IMR-90 (cell line): ENCODE results near the gene OR1L6. TPM values are rescaled to one million over a fixed set of nuclear protein-coding genes. Genes with fewer than 3 reads are reported as not detected.
A peak's percentile ranks its signal among the peaks of the same experiment; 100 is the strongest.

Experiments
- ATAC-seq: fragments of 200-7000 bp; cut with Tn5 transposase; 2 replicates; pipeline ENCODE4 v1.9.1; 2020; ENCODE audit warnings: low read depth, mild to moderate bottlenecking, moderate library complexity
- BruUV-seq: library from RNA; stranded (reverse); fragments of 400-500 nt; replicated peaks from 2 replicates; lab custom pipeline; 2021; lab: Mats Ljungman, UMichigan
- CTCF ChIA-PET: fragments of 300-600 bp; formaldehyde crosslinking; extraction: SDS; loops from one replicate; lab custom pipeline; 2021; ENCODE audit warnings: antibody characterized with exemption; lab: Yijun Ruan, JAX
- POLR2A ChIA-PET: fragments of 300-600 bp; sonication (Branson Sonifier 250); formaldehyde crosslinking; loops from one replicate; lab custom pipeline; 2022; ENCODE audit warnings: antibody characterized with exemption; ENCODE audit not compliant: unreplicated experiment; lab: Charles Lee
- DNase-seq: peaks from one replicate; pipeline ENCODE4 v3.0.0; 2013
- H2AFZ ChIP-seq: replicated peaks from 2 replicates; pipeline ENCODE3; 2013; ENCODE audit warnings: low read length, mild to moderate bottlenecking; ENCODE audit not compliant: poor library complexity
- H2AK5ac ChIP-seq: 2 replicates; pipeline ENCODE4 v1.6.1; 2013; ENCODE audit warnings: low read depth, low read length, inconsistent platforms
- H2AK9ac ChIP-seq: replicated peaks from 2 replicates; pipeline ENCODE3; 2013; ENCODE audit warnings: mild to moderate bottlenecking, low read depth, low read length, moderate library complexity; ENCODE audit not compliant: poor library complexity
- H2BK120ac ChIP-seq: 2 replicates; pipeline ENCODE4 v1.6.1; 2013; ENCODE audit warnings: low read depth, low read length, inconsistent platforms
- H2BK15ac ChIP-seq: 3 replicates; pipeline ENCODE4 v1.6.1; 2013; ENCODE audit warnings: low read depth, low read length, inconsistent platforms
- H2BK20ac ChIP-seq: 2 replicates; pipeline ENCODE4 v1.6.1; 2013; ENCODE audit warnings: low read depth, mild to moderate bottlenecking, inconsistent platforms, low read length, moderate library complexity
- H2BK5ac ChIP-seq: 2 replicates; pipeline ENCODE4 v1.6.1; 2013; ENCODE audit warnings: mild to moderate bottlenecking, low read depth, low read length, inconsistent platforms; ENCODE audit not compliant: poor library complexity, severe bottlenecking
- H3K14ac ChIP-seq: replicated peaks from 2 replicates; pipeline ENCODE4 v1.6.1; 2013; ENCODE audit warnings: low read depth, low read length, inconsistent platforms
- H3K18ac ChIP-seq: 2 replicates; pipeline ENCODE4 v1.6.1; 2013; ENCODE audit warnings: low read depth, low read length, control low read depth
- H3K23ac ChIP-seq: 2 replicates; pipeline ENCODE4 v1.6.1; 2013; ENCODE audit warnings: low read depth, low read length, inconsistent platforms
- H3K27ac ChIP-seq: 2 replicates; pipeline ENCODE4 v1.5.1; 2013; ENCODE audit warnings: mild to moderate bottlenecking, control low read depth, low read length; ENCODE audit not compliant: insufficient read depth
- H3K27me3 ChIP-seq: 2 replicates; pipeline ENCODE4 v1.6.1; 2013; ENCODE audit warnings: low read length; ENCODE audit not compliant: control insufficient read depth, insufficient read depth
- H3K36me3 ChIP-seq: 2 replicates; pipeline ENCODE4 v1.6.1; 2013; ENCODE audit warnings: low read length, mixed read lengths; ENCODE audit not compliant: control insufficient read depth, insufficient read depth
- H3K4ac ChIP-seq: 2 replicates; pipeline ENCODE4 v1.6.1; 2013; ENCODE audit warnings: low read depth, low read length, inconsistent platforms
- H3K4me1 ChIP-seq: 2 replicates; pipeline ENCODE4 v1.6.1; 2013; ENCODE audit warnings: low read length, mixed read lengths; ENCODE audit not compliant: control insufficient read depth, insufficient read depth
- H3K4me2 ChIP-seq: 2 replicates; pipeline ENCODE4 v1.6.1; 2013; ENCODE audit warnings: low read depth, mild to moderate bottlenecking, control low read depth, low read length, moderate library complexity
- H3K4me3 ChIP-seq: 2 replicates; pipeline ENCODE4 v1.5.1; 2013; ENCODE audit warnings: low read depth, mild to moderate bottlenecking, control low read depth, low read length, moderate library complexity; ENCODE audit not compliant: insufficient read depth
- H3K56ac ChIP-seq: 2 replicates; pipeline ENCODE4 v1.6.1; 2013; ENCODE audit warnings: low read length, inconsistent platforms; ENCODE audit not compliant: insufficient read depth; ENCODE audit errors: extremely low read depth
- H3K79me1 ChIP-seq, 2 experiments: 2 replicates each; pipeline ENCODE4 v1.6.1; 2013; ENCODE audit warnings: low read length in 2 of 2, inconsistent platforms in 1 of 2, low read depth in 1 of 2
- H3K9ac ChIP-seq: 2 replicates; pipeline ENCODE4 v1.6.1; 2013; ENCODE audit warnings: low read depth, low read length, control low read depth
- H3K9me1 ChIP-seq: 2 replicates; pipeline ENCODE4 v1.6.1; 2013; ENCODE audit warnings: low read length, inconsistent platforms; ENCODE audit not compliant: insufficient read depth
- H3K9me3 ChIP-seq: 2 replicates; pipeline ENCODE4 v1.6.1; 2013; ENCODE audit warnings: low read length; ENCODE audit not compliant: control insufficient read depth, insufficient read depth
- H4K20me1 ChIP-seq: 2 replicates; pipeline ENCODE4 v1.6.1; 2013; ENCODE audit warnings: low read length, inconsistent platforms; ENCODE audit not compliant: insufficient read depth
- H4K5ac ChIP-seq: 2 replicates; pipeline ENCODE4 v1.6.1; 2013; ENCODE audit warnings: mild to moderate bottlenecking, low read depth, low read length, control low read depth
- H4K8ac ChIP-seq, 2 experiments: 2 replicates each; pipeline ENCODE4 v1.6.1; 2013; ENCODE audit warnings: low read depth in 2 of 2, low read length in 2 of 2, control low read depth in 1 of 2, inconsistent platforms in 1 of 2
- H4K91ac ChIP-seq: 2 replicates; pipeline ENCODE4 v1.6.1; 2013; ENCODE audit warnings: low read depth, low read length, inconsistent platforms; ENCODE audit not compliant: insufficient read depth
- CEBPB ChIP-seq: IDR thresholded peaks from 2 replicates; pipeline ENCODE4 v1.6.1; 2012; ENCODE audit warnings: low read depth, low read length, improper control_type of control experiment
- MXI1 ChIP-seq: IDR thresholded peaks from 2 replicates; pipeline ENCODE4 v1.6.1; 2012; ENCODE audit warnings: low read depth, mild to moderate bottlenecking, low read length, moderate library complexity, borderline replicate concordance
- RFX5 ChIP-seq: IDR thresholded peaks from 2 replicates; pipeline ENCODE4 v1.8.0; 2012; ENCODE audit warnings: low read depth, mild to moderate bottlenecking, low read length, moderate library complexity
- WGBS, 2 experiments: methylation state at CpG; one replicate each; pipeline versions ENCODE4 v1.1.5 to v1.1.7; 2013; ENCODE audit warnings: missing lambda C conversion rate in 2 of 2; ENCODE audit not compliant: insufficient read length in 1 of 2; ENCODE audit errors: extremely low coverage in 2 of 2; 5-methylcytosine and 5-hydroxymethylcytosine counted together
- dilution Hi-C: fragments of 300-500 bp; cut with HindIII; formaldehyde crosslinking; loops from one replicate; pipeline ENCODE4 v1.14.3; 2018; ENCODE audit warnings: low sequenced_read_pairs; ENCODE audit not compliant: unreplicated experiment
- in situ Hi-C: fragments of 300-500 bp; cut with MboI; formaldehyde crosslinking; loops from 3 replicates; pipeline ENCODE4 v1.14.3; 2019; ENCODE audit warnings: low sequenced_read_pairs, inconsistent platforms, mixed read lengths
- intact Hi-C: fragments of 100-400 bp; cut with micrococcal nuclease; formaldehyde crosslinking; loops from 2 replicates; pipeline ENCODE4 v1.10.0; 2022
- polyA plus RNA-seq, 3 experiments: library from polyadenylated mRNA; depleted of rRNA; stranded (reverse); fragments of >200 nt; gene quantifications; 2 replicates each; pipeline ENCODE4 v1.2.3, GENCODE V29; 2012; ENCODE audit warnings: low replicate concordance in 1 of 3
- total RNA-seq: library from RNA; depleted of rRNA; stranded (reverse); fragments of >200 nt; gene quantifications from 2 replicates; pipeline ENCODE4 v1.2.3, GENCODE V29; 2012

Gene OR1L6
- total and polyA plus RNA-seq, 2 of the 4 experiments (the other 2 are of a cell fraction): not detected

DNA sequence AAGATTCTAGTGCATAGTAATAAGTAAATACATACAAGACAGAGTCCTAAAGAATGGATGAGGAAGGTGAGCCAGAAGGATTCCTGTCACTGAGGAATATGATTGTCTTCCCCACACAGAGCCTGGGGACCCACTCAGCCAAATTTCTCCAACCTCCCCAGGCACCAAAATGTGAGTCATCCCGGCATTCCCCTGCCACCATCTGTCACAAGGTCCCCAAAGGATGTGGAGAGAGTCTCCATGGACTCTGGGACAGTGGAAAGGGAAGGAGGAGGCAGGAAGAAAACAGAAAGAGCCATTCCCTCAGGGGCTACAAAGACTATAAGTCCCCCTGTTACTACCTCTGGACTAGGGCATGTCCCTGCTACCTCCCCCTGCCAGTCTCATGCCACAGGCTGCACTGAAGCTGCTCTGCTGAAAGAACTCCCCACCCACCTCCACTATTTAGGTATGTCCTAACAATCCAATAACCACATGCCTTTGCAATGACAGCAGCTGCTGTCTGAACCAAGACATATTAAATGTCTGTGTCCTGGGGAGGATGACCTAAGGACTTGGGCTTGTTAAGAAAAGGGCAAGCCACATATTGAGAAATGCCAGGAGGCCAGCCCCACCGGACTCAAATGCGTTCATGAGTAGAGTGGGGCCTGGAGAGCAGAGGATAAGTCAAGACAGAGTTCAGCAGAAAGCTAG lies 36.0 kb downstream of the OR1L6 start:
- H3K9me1 ChIP-seq: peaks cover 21% of the 10 kb centered on the region
- no peaks in the 10 kb centered on the region for H3K36me3 ChIP-seq
- H3K27ac ChIP-seq: peak overlapping the region; percentile 86
- H3K4ac ChIP-seq: peak overlapping the region; percentile 97
- peak overlapping the region; percentile 23 for H2AK9ac ChIP-seq
- H3K23ac ChIP-seq: peak overlapping the region; percentile 77
- H3K4me2 ChIP-seq: peak overlapping the region; percentile 54
- intact Hi-C loops (no loop called here), dilution Hi-C loops (no loop called here), in situ Hi-C loops (no loop called here)
- H3K56ac ChIP-seq: peak overlapping the region; percentile 78
- peak overlapping the region; percentile 85 for H3K14ac ChIP-seq
- H3K79me1 ChIP-seq: no peaks in the 10 kb centered on the region
- H3K27me3 ChIP-seq: no peaks in the 10 kb centered on the region
- H4K91ac ChIP-seq: peak overlapping the region; percentile 94
- no TSS peak for BruUV-seq
- H3K4me1 ChIP-seq: peaks cover 20% of the 10 kb centered on the region
- peak overlapping the region; percentile 89 for H2AK5ac ChIP-seq
- H2AFZ ChIP-seq: peak overlapping the region; percentile 49
- peak overlapping the region; percentile 70 for H4K5ac ChIP-seq
- H3K9me3 ChIP-seq: no peaks in the 10 kb centered on the region; the same call in 1 of the 2 replicates
- peak overlapping the region; percentile 97 for H2BK20ac ChIP-seq
- no peak overlapping the region; the same call in 1 of the 2 replicates for H3K9ac ChIP-seq
- TF ChIP-seq CEBPB (peak; percentile 63), MXI1 (0 out of 2 replicates have a peak, but pooled peaks have one; percentile 41), RFX5 (no peak)
- peak overlapping the region; percentile 83 for H2BK5ac ChIP-seq
- peak overlapping the region; percentile 97 for H2BK120ac ChIP-seq
- DNase-seq (peak; percentile 79), ATAC-seq (peak; percentile 95)
- WGBS, 2 experiments: 20% methylated on average over 2 of the region's 3 CpGs; no CpG with 5 or more reads in 1 of the 2 experiments
- H4K20me1 ChIP-seq: no peaks in the 10 kb centered on the region
- H3K4me3 ChIP-seq: no peak overlapping the region
- H3K18ac ChIP-seq: peak overlapping the region; percentile 96
- ChIA-PET CTCF (no interaction called here), POLR2A (interaction anchor here (0.7 kb wide), 1 partner anchor 29 kb away, joined by 3 read pairs; no protein-coding TSS in a partner anchor)
- H2BK15ac ChIP-seq: peak overlapping the region; percentile 71; the same call in 2 of the 3 replicates
- H4K8ac ChIP-seq: peak overlapping the region; percentile 85 to 94
